Measurements from ENCODE around the gene MXD1.

MXD1 gene

DNA sequence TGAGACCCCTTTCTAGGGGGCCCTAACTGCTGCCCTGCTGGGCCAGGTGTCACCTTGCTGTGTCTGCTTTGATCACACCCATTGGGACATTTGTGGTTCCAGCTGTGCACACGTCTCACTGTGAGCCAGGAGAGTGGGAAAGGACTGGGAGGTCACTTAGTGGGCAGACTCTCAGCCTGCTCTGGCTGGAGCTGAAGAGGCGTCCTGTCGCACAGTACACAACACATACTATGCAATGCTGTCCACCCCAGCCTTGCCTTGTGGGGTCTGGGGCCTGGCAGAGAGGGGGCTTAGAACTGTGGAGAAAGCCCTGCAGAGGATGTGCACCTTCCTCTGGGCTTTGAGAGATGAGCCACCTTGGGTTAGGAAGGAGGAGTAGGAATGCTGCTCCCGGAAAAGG, 71.8 kb downstream of the MXD1 start:
- H3K4me3 ChIP-seq (ENCODE audit: low read depth, low read length), result no peak overlapping the region
- no peak for TF ChIP-seq CTCF (IDR thresholded peaks at IDR 0.05; ENCODE audit: low read depth, low read length, missing control alignments)
- no peak for DNase-seq (ENCODE audit: low read depth)

- no peak for DNase-seq (ENCODE audit: low read depth)
- no peak for TF ChIP-seq CTCF (IDR thresholded peaks at IDR 0.05; ENCODE audit: low read depth, low read length, missing control alignments)
Observed at GRCh38 chr2:69988086-69988635, 73.3 kb downstream of the MXD1 start.

GRCh38 chr2:69989009-69989408, 74.1 kb downstream of the MXD1 start:
- no peak for DNase-seq (ENCODE audit: low read depth)
- TF ChIP-seq CTCF (IDR thresholded peaks at IDR 0.05; ENCODE audit: low read depth, low read length, missing control alignments), result no peak
- H3K4me3 ChIP-seq (ENCODE audit: low read depth, low read length), result no peak overlapping the region

More at GRCh38 chr2:69988086-69988635, 73.3 kb downstream of the MXD1 start:
- no peak overlapping the region for H3K4me3 ChIP-seq (ENCODE audit: low read depth, low read length)

DNA sequence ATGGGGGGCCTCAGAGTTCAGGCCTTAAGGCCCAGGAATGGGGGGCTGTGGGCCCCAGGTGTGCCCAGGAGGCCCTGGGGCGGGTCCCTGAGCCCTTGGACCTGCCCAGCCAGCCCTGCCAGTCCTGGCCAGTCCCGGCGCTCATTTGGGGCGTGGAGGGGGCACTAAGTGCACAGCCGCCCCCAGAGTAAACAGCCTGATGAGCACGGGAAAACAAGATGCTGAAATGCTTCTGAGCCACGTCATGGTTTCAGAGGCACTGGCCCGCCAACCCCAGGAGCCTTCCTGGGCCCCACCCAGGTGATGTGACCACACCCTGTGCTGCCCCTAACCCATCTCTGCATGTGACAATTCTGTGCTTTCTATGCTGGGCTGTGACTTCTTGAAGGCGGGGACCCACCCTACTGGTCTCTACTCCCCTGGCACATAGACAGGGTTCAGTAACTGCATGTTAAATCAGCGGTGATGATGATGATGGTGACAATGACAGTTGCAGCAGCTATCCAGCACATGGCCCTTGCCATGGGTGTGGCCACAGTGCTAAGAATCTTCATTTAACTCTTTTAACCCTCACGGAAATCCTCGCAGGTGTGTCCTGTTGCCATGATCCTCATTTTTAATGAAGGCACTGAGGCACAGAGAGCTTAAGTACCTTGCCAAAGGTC, 74.7 kb downstream of the MXD1 start:
- H3K4me3 ChIP-seq (ENCODE audit: low read depth, low read length), result no peak overlapping the region
- TF ChIP-seq CTCF (IDR thresholded peaks at IDR 0.05; ENCODE audit: low read depth, low read length, missing control alignments), result no peak
- no peak for DNase-seq (ENCODE audit: low read depth)
